Peyer's patch (tissue), 4 donors: ENCODE measurements around the gene UBE2L5.

Source experiments
- CTCF ChIP-seq, 6 experiments: fragments of 450-650 bp in 4 of 6; fragments of 200-600 bp in 2 of 6; sonication (generic) in 1 of 6; IDR thresholded peaks; one replicate each; pipeline ENCODE4 v1.5.1; 2017 to 2019; ENCODE audit warnings: antibody characterized with exemption in 6 of 6, mild to moderate bottlenecking in 3 of 6, moderate library complexity in 1 of 6
- POLR2A ChIP-seq, 2 donors: fragments of 450-650 bp; IDR thresholded peaks; one replicate each; pipeline ENCODE4 v1.5.1; 2017; ENCODE audit warnings: antibody characterized with exemption in 2 of 2, mild to moderate bottlenecking in 2 of 2, moderate library complexity in 2 of 2

- TF ChIP-seq CTCF (IDR thresholded peaks at IDR 0.05) (no peak), POLR2A (IDR thresholded peaks at IDR 0.05) (no peak)
Observed at GRCh38 chr13:30412346-30412745, 9.9 kb upstream of the UBE2L5 start.
